B cell (primary cell): Measurements from ENCODE around the gene GPX2.

Experiments used
- CTCF ChIP-seq: fragments of 200-600 bp; IDR thresholded peaks from one replicate; pipeline ENCODE4 v1.8.0; 2022; ENCODE audit warnings: antibody characterized with exemption, mild to moderate bottlenecking
- EZH2 ChIP-seq: IDR thresholded peaks from 2 replicates; pipeline ENCODE4 v1.6.1; 2012; ENCODE audit warnings: borderline replicate concordance, low read depth, mild to moderate bottlenecking, moderate library complexity, low read length; ENCODE audit not compliant: insufficient read depth, poor library complexity, severe bottlenecking

- no peak for TF ChIP-seq CTCF
- no peak for TF ChIP-seq EZH2
These were observed 7.0 kb downstream of the GPX2 start for GRCh38 chr14:64935508-64935907.
